CD4-positive, alpha-beta T cell (primary cell): Measurements from ENCODE around the gene PTPRD. TPM values are rescaled to one million over a fixed set of nuclear protein-coding genes. Genes with fewer than 3 reads are reported as not detected.

Experiments
- ATAC-seq: fragments of 200-7000 bp; cut with Tn5 transposase; one replicate; pipeline ENCODE4 v1.10.0; 2022; ENCODE audit warnings: mild to moderate bottlenecking; ENCODE audit not compliant: poor library complexity
- CTCF ChIA-PET: fragments of 350-600 bp; sonication (Branson Sonifier 250); formaldehyde crosslinking; loops from one replicate; lab custom pipeline; 2021; ENCODE audit warnings: antibody characterized with exemption, inconsistent platforms; lab: Charles Lee
- POLR2A ChIA-PET: fragments of 350-600 bp; sonication (Branson Sonifier 250); formaldehyde crosslinking; loops from one replicate; lab custom pipeline; 2021; ENCODE audit warnings: antibody characterized with exemption, inconsistent platforms; lab: Charles Lee
- DNase-seq, 14 experiments: peaks; one replicate each; pipeline ENCODE4 v3.0.0-alpha.2; 2013 to 2020; ENCODE audit warnings: mixed read lengths in 2 of 14
- H3K27ac ChIP-seq, 2 donors: one replicate each; pipeline versions ENCODE4 v1.5.1 to v1.7.0; 2013; ENCODE audit warnings: low read length in 2 of 2, low read depth in 1 of 2, mild to moderate bottlenecking in 1 of 2
- H3K27me3 ChIP-seq, 2 experiments: 1 replicate in 1 of 2; 2 replicates in 1 of 2; pipeline versions ENCODE4 v1.6.1 to v1.7.0; 2013; ENCODE audit warnings: low read length in 2 of 2, control low read depth in 1 of 2, mild to moderate bottlenecking in 1 of 2, moderate library complexity in 1 of 2; ENCODE audit not compliant: insufficient read depth in 2 of 2, control insufficient read depth in 1 of 2
- H3K36me3 ChIP-seq: one replicate; pipeline ENCODE4 v1.6.1; 2013; ENCODE audit warnings: low read length, control low read depth; ENCODE audit not compliant: insufficient read depth
- H3K4me1 ChIP-seq: one replicate; pipeline ENCODE4 v1.6.1; 2013; ENCODE audit warnings: low read length, control low read depth; ENCODE audit not compliant: insufficient read depth
- H3K4me3 ChIP-seq: one replicate; pipeline ENCODE4 v1.5.1; 2013; ENCODE audit warnings: mild to moderate bottlenecking, low read length, moderate library complexity
- H3K9me3 ChIP-seq, 2 experiments: 1 replicate in 1 of 2; 2 replicates in 1 of 2; pipeline versions ENCODE4 v1.6.1 to v1.7.0; 2013; ENCODE audit warnings: low read length in 2 of 2, mild to moderate bottlenecking in 2 of 2, control low read depth in 1 of 2, moderate library complexity in 1 of 2; ENCODE audit not compliant: control insufficient read depth in 1 of 2, insufficient read depth in 1 of 2
- H3K27ac Mint-ChIP-seq: one replicate; pipeline ENCODE4 v1.8.0; 2020; ENCODE audit warnings: mixed read lengths
- H3K27me3 Mint-ChIP-seq: one replicate; pipeline ENCODE4 v1.8.0; 2021; ENCODE audit warnings: mixed read lengths
- H3K36me3 Mint-ChIP-seq: one replicate; pipeline ENCODE4 v1.8.0; 2021; ENCODE audit warnings: low read depth, mixed read lengths
- H3K4me1 Mint-ChIP-seq: one replicate; pipeline ENCODE4 v1.8.0; 2021; ENCODE audit warnings: low read depth, mixed read lengths
- H3K4me3 Mint-ChIP-seq: one replicate; pipeline ENCODE4 v1.8.0; 2020; ENCODE audit warnings: mild to moderate bottlenecking, mixed read lengths
- H3K9me3 Mint-ChIP-seq: one replicate; pipeline ENCODE4 v1.8.0; 2020; ENCODE audit warnings: mixed read lengths
- intact Hi-C, 2 experiments: fragments of 100-400 bp; cut with DNase I in 1 of 2; cut with micrococcal nuclease in 1 of 2; formaldehyde crosslinking; loops; one replicate each; pipeline versions ENCODE4 v1.15.1 to v1.9.0; 2023 to 2025; cut with DNase I, micrococcal nuclease
- total RNA-seq, 174 experiments: library from RNA in 2 of 174; stranded (reverse) in 2 of 174; gene quantifications; one replicate each; pipeline ENCODE4 v1.2.3 and lab custom pipeline; 2021 to 2026
- TF ChIP-seq, protein P1 (sequence below): fragments of 200-600 bp; IDR thresholded peaks from one replicate; pipeline ENCODE4 v1.8.0; 2022; ENCODE audit warnings: antibody characterized with exemption, mild to moderate bottlenecking

The PTPRD gene
- total RNA-seq, 2 experiments from 2014 or later = not detected

DNA sequence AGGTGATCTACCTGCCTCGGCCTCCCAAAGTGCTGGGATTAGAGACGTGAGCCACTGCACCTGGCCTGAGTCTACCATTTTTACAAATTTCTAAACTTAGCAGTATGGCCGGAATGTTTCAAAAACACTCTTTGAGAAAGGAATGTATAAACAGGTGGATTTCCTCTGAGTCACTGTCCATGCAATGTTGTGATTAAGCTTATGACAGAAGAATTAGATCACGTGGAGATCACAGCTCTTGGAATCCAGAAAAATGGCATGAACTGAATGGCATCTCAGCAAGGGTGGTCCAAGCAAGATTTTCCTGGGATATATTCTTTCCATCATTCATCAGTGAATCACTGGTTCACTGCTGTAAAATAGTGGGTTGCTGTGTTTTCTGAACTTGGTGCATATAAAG, 865.0 kb downstream of the PTPRD start:
- ChIA-PET CTCF (no interaction called here), POLR2A (no interaction called here)
- Histone ChIP-seq H3K27me3 (no peaks in the 10 kb centered on the region), H3K36me3 (no peaks in the 10 kb centered on the region), H3K4me1 (no peaks in the 10 kb centered on the region), H3K27ac (no peak overlapping the region), H3K4me3 (no peak overlapping the region), H3K9me3 (no peaks in the 10 kb centered on the region)
- H3K36me3 Mint-ChIP-seq = no peaks in the 10 kb centered on the region
- no peaks in the 10 kb centered on the region for H3K9me3 Mint-ChIP-seq
- DNase-seq (no peak), ATAC-seq (no peak)
- H3K27me3 Mint-ChIP-seq = no peaks in the 10 kb centered on the region
- TF ChIP-seq, protein P1, sequence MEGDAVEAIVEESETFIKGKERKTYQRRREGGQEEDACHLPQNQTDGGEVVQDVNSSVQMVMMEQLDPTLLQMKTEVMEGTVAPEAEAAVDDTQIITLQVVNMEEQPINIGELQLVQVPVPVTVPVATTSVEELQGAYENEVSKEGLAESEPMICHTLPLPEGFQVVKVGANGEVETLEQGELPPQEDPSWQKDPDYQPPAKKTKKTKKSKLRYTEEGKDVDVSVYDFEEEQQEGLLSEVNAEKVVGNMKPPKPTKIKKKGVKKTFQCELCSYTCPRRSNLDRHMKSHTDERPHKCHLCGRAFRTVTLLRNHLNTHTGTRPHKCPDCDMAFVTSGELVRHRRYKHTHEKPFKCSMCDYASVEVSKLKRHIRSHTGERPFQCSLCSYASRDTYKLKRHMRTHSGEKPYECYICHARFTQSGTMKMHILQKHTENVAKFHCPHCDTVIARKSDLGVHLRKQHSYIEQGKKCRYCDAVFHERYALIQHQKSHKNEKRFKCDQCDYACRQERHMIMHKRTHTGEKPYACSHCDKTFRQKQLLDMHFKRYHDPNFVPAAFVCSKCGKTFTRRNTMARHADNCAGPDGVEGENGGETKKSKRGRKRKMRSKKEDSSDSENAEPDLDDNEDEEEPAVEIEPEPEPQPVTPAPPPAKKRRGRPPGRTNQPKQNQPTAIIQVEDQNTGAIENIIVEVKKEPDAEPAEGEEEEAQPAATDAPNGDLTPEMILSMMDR = no peak
- H3K27ac Mint-ChIP-seq = no peak overlapping the region
- no peaks in the 10 kb centered on the region for H3K4me1 Mint-ChIP-seq
- intact Hi-C loops = no loop called here
- H3K4me3 Mint-ChIP-seq = no peak overlapping the region

DNA sequence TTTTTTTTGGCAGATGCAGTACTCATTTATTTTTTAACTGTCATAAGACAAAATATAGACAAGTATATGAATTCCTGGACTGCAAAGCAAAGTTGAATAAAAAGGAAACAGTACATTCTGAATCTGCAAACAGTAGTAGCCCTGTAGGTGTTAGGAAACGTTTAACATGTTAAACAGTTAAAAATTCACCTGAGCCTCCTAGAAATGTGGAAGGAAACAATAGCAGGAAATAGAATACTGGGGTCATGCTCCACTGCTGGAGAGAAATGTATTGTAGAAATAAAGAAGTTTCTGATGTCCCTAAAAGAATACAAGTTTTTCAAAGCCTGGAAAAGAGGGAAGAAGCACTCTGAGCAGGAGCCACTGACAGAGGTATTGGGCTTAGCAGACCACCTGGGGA, 866.0 kb downstream of the PTPRD start:
- H3K9me3 ChIP-seq = no peaks in the 10 kb centered on the region
- H3K4me1 Mint-ChIP-seq = no peaks in the 10 kb centered on the region
- no peak for DNase-seq
- no peaks in the 10 kb centered on the region for H3K9me3 Mint-ChIP-seq
- H3K4me3 Mint-ChIP-seq = no peak overlapping the region
- ATAC-seq = no peak
- intact Hi-C loops = no loop called here
- ChIA-PET POLR2A (no interaction called here), CTCF (no interaction called here)
- no peak overlapping the region for H3K27ac Mint-ChIP-seq
- TF ChIP-seq, protein P1 = no peak
- H3K4me3 ChIP-seq = no peak overlapping the region
- H3K36me3 Mint-ChIP-seq = no peaks in the 10 kb centered on the region
- no peaks in the 10 kb centered on the region for H3K27me3 ChIP-seq
- no peaks in the 10 kb centered on the region for H3K27me3 Mint-ChIP-seq
- no peak overlapping the region for H3K27ac ChIP-seq
- H3K36me3 ChIP-seq = no peaks in the 10 kb centered on the region
- no peaks in the 10 kb centered on the region for H3K4me1 ChIP-seq

DNA sequence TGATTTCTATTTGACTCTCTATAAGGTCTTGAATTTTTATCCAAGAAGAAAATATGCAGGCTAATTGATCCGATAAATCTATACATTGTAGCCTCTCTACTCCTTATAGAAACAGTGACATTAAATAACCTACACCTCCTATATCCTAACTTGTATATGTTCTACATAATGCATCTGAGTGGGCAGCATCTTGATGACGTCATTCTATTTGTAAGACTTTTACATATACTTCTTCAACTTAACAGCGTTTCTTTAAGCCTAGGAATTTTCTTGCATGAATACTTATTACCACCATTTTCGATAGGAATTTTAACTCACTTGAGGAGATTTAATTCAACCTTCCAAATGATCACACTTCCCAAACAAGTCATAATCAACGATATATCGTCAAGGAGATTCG, 869.0 kb downstream of the PTPRD start:
- DNase-seq = no peak
- Mint-ChIP-seq H3K9me3 (peaks cover 2% of the 10 kb centered on the region), H3K36me3 (no peaks in the 10 kb centered on the region), H3K27me3 (no peaks in the 10 kb centered on the region), H3K27ac (no peak overlapping the region), H3K4me1 (no peaks in the 10 kb centered on the region), H3K4me3 (no peak overlapping the region)
- intact Hi-C loops = no loop called here
- Histone ChIP-seq H3K27me3 (no peaks in the 10 kb centered on the region), H3K9me3 (no peaks in the 10 kb centered on the region), H3K4me1 (no peaks in the 10 kb centered on the region), H3K36me3 (no peaks in the 10 kb centered on the region), H3K4me3 (no peak overlapping the region), H3K27ac (no peak overlapping the region)
- ChIA-PET CTCF (no interaction called here), POLR2A (no interaction called here)
- TF ChIP-seq, protein P1 = no peak
- ATAC-seq = no peak
